GM19025 (cell line): ENCODE data around the gene PTOV1.

ENCODE experiments used
- ATAC-seq: cut with Tn5 transposase; IDR thresholded peaks from one replicate; pipeline ENCODE4 v1.9.1; 2021; ENCODE audit warnings: mild to moderate bottlenecking, low read depth, moderate library complexity; ENCODE audit not compliant: unreplicated experiment

Gene PTOV1

GRCh38 chr19:49850487-49851342, at the start of gene PTOV1:
TSS of gene PTOV1 (plus strand) at chr19:49851159.
- peak; percentile 69 for ATAC-seq

GRCh38 chr19:49801401-49801888, 49.5 kb upstream of the PTOV1 start:
- ATAC-seq, result no peak

- no peak for ATAC-seq
These were observed 48.8 kb upstream of the PTOV1 start for GRCh38 chr19:49801966-49802661.

- no peak for ATAC-seq
These were observed 48.0 kb upstream of the PTOV1 start for GRCh38 chr19:49802836-49803528.

GRCh38 chr19:49803529-49803856, 47.5 kb upstream of the PTOV1 start:
- ATAC-seq, result no peak

- ATAC-seq, result no peak
These were observed 44.9 kb upstream of the PTOV1 start for GRCh38 chr19:49805822-49806619.

GRCh38 chr19:49806620-49806959, 44.4 kb upstream of the PTOV1 start:
- ATAC-seq, result no peak

- ATAC-seq, result no peak
These were observed 43.7 kb upstream of the PTOV1 start for GRCh38 chr19:49807058-49807903.

- no peak for ATAC-seq
These were observed 42.9 kb upstream of the PTOV1 start for GRCh38 chr19:49807904-49808675.

GRCh38 chr19:49808711-49809159, 42.2 kb upstream of the PTOV1 start:
- ATAC-seq, result no peak

- no peak for ATAC-seq
These were observed 41.6 kb upstream of the PTOV1 start for GRCh38 chr19:49809160-49809940.

- no peak for ATAC-seq
These were observed 41.0 kb upstream of the PTOV1 start for GRCh38 chr19:49809941-49810389.

- no peak for ATAC-seq
These were observed 39.6 kb upstream of the PTOV1 start for GRCh38 chr19:49811328-49811727.

GRCh38 chr19:49812452-49812996, 38.4 kb upstream of the PTOV1 start:
- ATAC-seq, result no peak

GRCh38 chr19:49812997-49813861, 37.7 kb upstream of the PTOV1 start, which contains the start of gene FUZ:
TSS of gene FUZ (minus strand) at chr19:49813292. CDS start at chr19:49813106, 186 bp downstream.
- peak; percentile 48 for ATAC-seq

GRCh38 chr19:49814010-49814409, 36.9 kb upstream of the PTOV1 start:
- ATAC-seq, result no peak

- ATAC-seq, result no peak
These were observed 34.4 kb upstream of the PTOV1 start for GRCh38 chr19:49816590-49816989.
